ENCODE data around the gene ERLIN1.

The ERLIN1 gene

DNA sequence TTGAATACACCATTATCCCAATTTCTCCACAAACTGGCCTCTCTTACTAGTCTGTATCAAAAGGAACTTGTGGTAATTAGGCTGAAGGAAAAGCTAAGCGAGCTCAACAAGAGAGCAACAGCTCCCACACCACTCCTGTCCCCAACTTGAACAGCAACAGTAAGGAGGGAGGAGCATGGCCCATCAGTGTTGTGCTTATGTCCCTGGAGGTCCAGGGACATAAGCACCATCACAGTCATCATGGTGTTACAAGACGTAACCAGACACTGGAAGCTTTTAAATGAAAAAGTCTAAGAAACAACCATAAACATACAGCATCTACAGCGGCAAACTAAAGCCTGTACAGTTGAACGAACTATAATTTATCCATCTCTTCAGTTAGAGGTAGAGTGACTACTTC, 989 bp downstream of the ERLIN1 start:
- TF ChIP-seq TAF1 (IDR thresholded peaks at IDR 0.05; ENCODE audit: borderline replicate concordance, insufficient read depth, low read length) (no peak), SIN3A (IDR thresholded peaks at IDR 0.05; ENCODE audit: borderline replicate concordance, insufficient read depth, low read length) (no peak), FOXP2 (optimal IDR thresholded peaks at IDR 0.05; ENCODE audit: borderline replicate concordance, extremely low read depth, extremely low read length, insufficient read depth) (no peak), REST (IDR thresholded peaks at IDR 0.05; ENCODE audit: insufficient read depth in 1 of 2, low read depth in 2 of 2, low read length in 2 of 2) (no peak), POLR2AphosphoS5 (IDR thresholded peaks at IDR 0.05; ENCODE audit: low read depth, low read length) (no peak)

DNA sequence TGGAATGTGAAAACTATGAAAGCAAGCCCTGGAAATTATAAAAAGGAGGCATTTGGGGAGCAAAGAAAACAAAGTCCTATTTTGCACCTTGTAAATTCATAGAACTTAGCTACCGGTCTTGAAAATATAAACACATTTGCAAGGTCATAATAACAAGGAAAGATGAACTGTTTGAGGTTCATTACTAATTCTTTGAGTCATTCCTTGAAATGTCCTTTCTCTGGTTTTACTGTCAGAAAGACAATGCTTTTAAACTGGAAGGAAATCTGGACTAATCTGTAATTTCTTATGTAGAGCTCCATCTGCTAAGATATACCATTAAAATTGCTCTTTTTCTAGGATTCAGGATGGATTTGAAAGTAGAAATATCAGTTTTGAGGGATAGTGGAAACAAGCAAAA, 1.4 kb downstream of the ERLIN1 start:
- TF ChIP-seq FOXP2 (optimal IDR thresholded peaks at IDR 0.05; ENCODE audit: borderline replicate concordance, extremely low read depth, extremely low read length, insufficient read depth), result no peak
- TF ChIP-seq SIN3A (IDR thresholded peaks at IDR 0.05; ENCODE audit: borderline replicate concordance, insufficient read depth, low read length), result no peak
- no peak for TF ChIP-seq POLR2AphosphoS5 (IDR thresholded peaks at IDR 0.05; ENCODE audit: low read depth, low read length)
- no peak for TF ChIP-seq TAF1 (IDR thresholded peaks at IDR 0.05; ENCODE audit: borderline replicate concordance, insufficient read depth, low read length)
- TF ChIP-seq REST (IDR thresholded peaks at IDR 0.05; ENCODE audit: insufficient read depth in 1 of 2, low read depth in 2 of 2, low read length in 2 of 2), result no peak

DNA sequence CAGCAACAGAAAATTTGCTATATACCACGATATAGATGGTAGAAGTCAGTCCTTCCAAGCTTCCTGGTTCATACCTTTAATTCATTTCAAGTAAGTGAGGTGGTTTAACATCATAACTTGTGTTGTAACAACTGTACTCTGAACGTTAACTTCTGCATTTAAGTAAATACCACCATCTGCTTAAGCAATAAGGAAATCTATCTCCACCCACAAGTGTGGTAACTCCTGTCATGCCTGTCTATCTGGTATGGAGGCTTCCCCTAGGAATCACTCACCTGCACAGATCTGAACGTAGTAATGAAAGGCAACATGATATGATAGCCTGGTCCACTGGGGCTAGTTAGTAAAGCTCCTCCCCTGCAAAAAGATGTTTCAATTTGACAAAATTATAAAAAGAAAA, 2.3 kb downstream of the ERLIN1 start:
- TF ChIP-seq POLR2AphosphoS5 (IDR thresholded peaks at IDR 0.05; ENCODE audit: low read depth, low read length), result no peak
- no peak for TF ChIP-seq FOXP2 (optimal IDR thresholded peaks at IDR 0.05; ENCODE audit: borderline replicate concordance, extremely low read depth, extremely low read length, insufficient read depth)
- no peak for TF ChIP-seq SIN3A (IDR thresholded peaks at IDR 0.05; ENCODE audit: borderline replicate concordance, insufficient read depth, low read length)
- no peak for TF ChIP-seq TAF1 (IDR thresholded peaks at IDR 0.05; ENCODE audit: borderline replicate concordance, insufficient read depth, low read length)
- no peak for TF ChIP-seq REST (IDR thresholded peaks at IDR 0.05; ENCODE audit: insufficient read depth in 1 of 2, low read depth in 2 of 2, low read length in 2 of 2)

DNA sequence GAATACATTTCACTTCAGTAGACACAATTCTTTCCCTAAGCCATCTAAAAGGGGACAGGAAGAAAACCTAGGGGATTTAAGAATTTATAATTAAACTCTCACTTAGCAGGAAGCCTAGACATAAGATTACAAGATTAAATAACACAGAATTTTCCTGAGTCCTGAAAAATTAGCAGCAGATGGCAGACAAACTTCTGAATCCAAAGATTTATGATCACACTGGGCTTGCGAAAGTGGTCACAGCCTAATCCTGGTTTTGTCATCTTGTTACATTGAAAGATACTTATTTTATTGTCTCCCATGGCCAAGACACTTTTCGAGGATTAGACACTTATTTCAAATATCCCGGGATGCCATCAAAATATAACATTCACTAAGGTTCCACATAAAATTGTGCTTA, 2.9 kb downstream of the ERLIN1 start:
- TF ChIP-seq TAF1 (IDR thresholded peaks at IDR 0.05; ENCODE audit: borderline replicate concordance, insufficient read depth, low read length) (no peak), SIN3A (IDR thresholded peaks at IDR 0.05; ENCODE audit: borderline replicate concordance, insufficient read depth, low read length) (no peak), FOXP2 (optimal IDR thresholded peaks at IDR 0.05; ENCODE audit: borderline replicate concordance, extremely low read depth, extremely low read length, insufficient read depth) (no peak), POLR2AphosphoS5 (IDR thresholded peaks at IDR 0.05; ENCODE audit: low read depth, low read length) (no peak), REST (IDR thresholded peaks at IDR 0.05; ENCODE audit: insufficient read depth in 1 of 2, low read depth in 2 of 2, low read length in 2 of 2) (no peak)

DNA sequence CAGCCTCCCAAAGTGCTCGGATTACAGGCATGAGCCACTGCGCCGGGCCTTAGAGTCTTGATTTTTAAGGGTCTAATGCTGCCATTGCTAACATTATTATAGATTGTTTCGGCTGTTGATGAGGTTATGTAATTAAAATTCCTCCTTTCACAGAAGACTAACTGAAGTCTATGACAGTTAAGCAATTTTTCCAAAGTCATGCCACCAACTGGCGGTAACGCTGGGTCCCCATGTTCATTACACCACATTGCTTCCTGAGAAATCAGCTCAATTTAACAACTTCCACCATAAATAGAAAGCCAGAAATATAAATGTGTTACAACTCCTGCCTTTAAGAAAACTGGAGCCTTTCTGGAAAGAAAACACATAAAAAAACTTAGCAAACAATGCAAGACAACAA, 3.5 kb downstream of the ERLIN1 start:
- TF ChIP-seq FOXP2 (optimal IDR thresholded peaks at IDR 0.05; ENCODE audit: borderline replicate concordance, extremely low read depth, extremely low read length, insufficient read depth), result no peak
- no peak for TF ChIP-seq POLR2AphosphoS5 (IDR thresholded peaks at IDR 0.05; ENCODE audit: low read depth, low read length)

Measured in PFSK-1 (cell line).